Measurements from ENCODE around the gene TRPM8. TPM values are rescaled to one million over a fixed set of nuclear protein-coding genes. Genes with fewer than 3 reads are reported as not detected.

The TRPM8 gene
- total and polyA plus RNA-seq, 2 experiments from 2014 or later: 0.11 to 0.14 TPM

DNA sequence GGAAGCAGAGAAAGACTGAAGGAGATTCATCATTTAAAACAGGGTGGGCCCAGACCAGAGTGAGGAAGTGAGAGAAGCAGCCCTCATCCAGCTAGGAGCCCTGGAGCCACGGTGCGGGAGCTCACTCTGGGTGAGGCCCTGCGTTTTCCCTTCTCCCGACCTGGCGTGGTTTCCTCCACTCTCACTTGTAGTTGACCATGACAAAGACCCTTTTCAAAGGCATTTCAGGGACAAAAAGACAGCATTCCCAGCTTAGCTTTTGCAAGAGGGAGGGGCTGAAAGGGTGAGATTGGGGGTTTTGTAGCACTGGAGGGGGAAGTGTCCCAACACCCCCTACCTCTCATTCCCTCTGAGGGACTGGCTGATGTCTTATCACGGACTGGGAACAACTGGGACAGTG is 56.6 kb downstream of the TRPM8 start:
- no peak overlapping the region for H3K4me3 Mint-ChIP-seq
- no peak overlapping the region for H3K4me3 ChIP-seq
- DNase-seq (ENCODE audit: low spot score) (peak; percentile 13), ATAC-seq (peak; percentile 65)
- H3K27ac Mint-ChIP-seq: no peak overlapping the region
- H3K27me3 Mint-ChIP-seq (ENCODE audit: insufficient read depth, low read depth, poor library complexity): peaks cover 3% of the 10 kb centered on the region
- peaks cover 11% of the 10 kb centered on the region; the same call in 1 of the 3 replicates for H3K36me3 Mint-ChIP-seq (ENCODE audit: low read depth)
- H3K4me1 Mint-ChIP-seq: peaks cover 16% of the 10 kb centered on the region
- no peaks in the 10 kb centered on the region for H3F3A ChIP-seq (replicated peaks; ENCODE audit: low read depth)
- TF ChIP-seq STAT1 (IDR thresholded peaks at IDR 0.05; ENCODE audit: unreplicated experiment): no peak
- TF ChIP-seq ZNF331 (CRISPR knock-in tag; IDR thresholded peaks at IDR 0.05; ENCODE audit: low read depth): no peak
- TF ChIP-seq, protein P1, sequence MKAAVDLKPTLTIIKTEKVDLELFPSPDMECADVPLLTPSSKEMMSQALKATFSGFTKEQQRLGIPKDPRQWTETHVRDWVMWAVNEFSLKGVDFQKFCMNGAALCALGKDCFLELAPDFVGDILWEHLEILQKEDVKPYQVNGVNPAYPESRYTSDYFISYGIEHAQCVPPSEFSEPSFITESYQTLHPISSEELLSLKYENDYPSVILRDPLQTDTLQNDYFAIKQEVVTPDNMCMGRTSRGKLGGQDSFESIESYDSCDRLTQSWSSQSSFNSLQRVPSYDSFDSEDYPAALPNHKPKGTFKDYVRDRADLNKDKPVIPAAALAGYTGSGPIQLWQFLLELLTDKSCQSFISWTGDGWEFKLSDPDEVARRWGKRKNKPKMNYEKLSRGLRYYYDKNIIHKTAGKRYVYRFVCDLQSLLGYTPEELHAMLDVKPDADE (IDR thresholded peaks at IDR 0.05): no peak
- TF ChIP-seq EZH2phosphoT487 (IDR thresholded peaks at IDR 0.05; ENCODE audit: unreplicated experiment): no peak
- TF ChIP-seq, protein P2, sequence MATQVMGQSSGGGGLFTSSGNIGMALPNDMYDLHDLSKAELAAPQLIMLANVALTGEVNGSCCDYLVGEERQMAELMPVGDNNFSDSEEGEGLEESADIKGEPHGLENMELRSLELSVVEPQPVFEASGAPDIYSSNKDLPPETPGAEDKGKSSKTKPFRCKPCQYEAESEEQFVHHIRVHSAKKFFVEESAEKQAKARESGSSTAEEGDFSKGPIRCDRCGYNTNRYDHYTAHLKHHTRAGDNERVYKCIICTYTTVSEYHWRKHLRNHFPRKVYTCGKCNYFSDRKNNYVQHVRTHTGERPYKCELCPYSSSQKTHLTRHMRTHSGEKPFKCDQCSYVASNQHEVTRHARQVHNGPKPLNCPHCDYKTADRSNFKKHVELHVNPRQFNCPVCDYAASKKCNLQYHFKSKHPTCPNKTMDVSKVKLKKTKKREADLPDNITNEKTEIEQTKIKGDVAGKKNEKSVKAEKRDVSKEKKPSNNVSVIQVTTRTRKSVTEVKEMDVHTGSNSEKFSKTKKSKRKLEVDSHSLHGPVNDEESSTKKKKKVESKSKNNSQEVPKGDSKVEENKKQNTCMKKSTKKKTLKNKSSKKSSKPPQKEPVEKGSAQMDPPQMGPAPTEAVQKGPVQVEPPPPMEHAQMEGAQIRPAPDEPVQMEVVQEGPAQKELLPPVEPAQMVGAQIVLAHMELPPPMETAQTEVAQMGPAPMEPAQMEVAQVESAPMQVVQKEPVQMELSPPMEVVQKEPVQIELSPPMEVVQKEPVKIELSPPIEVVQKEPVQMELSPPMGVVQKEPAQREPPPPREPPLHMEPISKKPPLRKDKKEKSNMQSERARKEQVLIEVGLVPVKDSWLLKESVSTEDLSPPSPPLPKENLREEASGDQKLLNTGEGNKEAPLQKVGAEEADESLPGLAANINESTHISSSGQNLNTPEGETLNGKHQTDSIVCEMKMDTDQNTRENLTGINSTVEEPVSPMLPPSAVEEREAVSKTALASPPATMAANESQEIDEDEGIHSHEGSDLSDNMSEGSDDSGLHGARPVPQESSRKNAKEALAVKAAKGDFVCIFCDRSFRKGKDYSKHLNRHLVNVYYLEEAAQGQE (IDR thresholded peaks at IDR 0.05; ENCODE audit: unreplicated experiment): no peak
- TF ChIP-seq, protein P3, sequence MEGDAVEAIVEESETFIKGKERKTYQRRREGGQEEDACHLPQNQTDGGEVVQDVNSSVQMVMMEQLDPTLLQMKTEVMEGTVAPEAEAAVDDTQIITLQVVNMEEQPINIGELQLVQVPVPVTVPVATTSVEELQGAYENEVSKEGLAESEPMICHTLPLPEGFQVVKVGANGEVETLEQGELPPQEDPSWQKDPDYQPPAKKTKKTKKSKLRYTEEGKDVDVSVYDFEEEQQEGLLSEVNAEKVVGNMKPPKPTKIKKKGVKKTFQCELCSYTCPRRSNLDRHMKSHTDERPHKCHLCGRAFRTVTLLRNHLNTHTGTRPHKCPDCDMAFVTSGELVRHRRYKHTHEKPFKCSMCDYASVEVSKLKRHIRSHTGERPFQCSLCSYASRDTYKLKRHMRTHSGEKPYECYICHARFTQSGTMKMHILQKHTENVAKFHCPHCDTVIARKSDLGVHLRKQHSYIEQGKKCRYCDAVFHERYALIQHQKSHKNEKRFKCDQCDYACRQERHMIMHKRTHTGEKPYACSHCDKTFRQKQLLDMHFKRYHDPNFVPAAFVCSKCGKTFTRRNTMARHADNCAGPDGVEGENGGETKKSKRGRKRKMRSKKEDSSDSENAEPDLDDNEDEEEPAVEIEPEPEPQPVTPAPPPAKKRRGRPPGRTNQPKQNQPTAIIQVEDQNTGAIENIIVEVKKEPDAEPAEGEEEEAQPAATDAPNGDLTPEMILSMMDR (conservative IDR thresholded peaks at IDR 0.05; ENCODE audit: low read depth in 2 of 2): no peak
- no peak for TF ChIP-seq ZNF114 (CRISPR knock-in tag; IDR thresholded peaks at IDR 0.05)
- TF ChIP-seq JUNB (IDR thresholded peaks at IDR 0.05; ENCODE audit: unreplicated experiment): no peak
- no peaks in the 10 kb centered on the region for H4K20me1 ChIP-seq (replicated peaks; ENCODE audit: insufficient read depth)
- no peaks in the 10 kb centered on the region for H3K9me2 ChIP-seq (ENCODE audit: insufficient read depth)
- H3K79me2 ChIP-seq (replicated peaks; ENCODE audit: insufficient read depth): no peaks in the 10 kb centered on the region
- peaks cover 7% of the 10 kb centered on the region; the same call in 1 of the 2 replicates for H3K4me1 ChIP-seq (ENCODE audit: insufficient read depth)
- H3K4me2 ChIP-seq: peak overlapping the region; percentile 14; the same call in 1 of the 2 replicates
- no peaks in the 10 kb centered on the region for H3K27me3 ChIP-seq (ENCODE audit: insufficient read depth)
- H3K9me3 Mint-ChIP-seq: peaks cover 10% of the 10 kb centered on the region
- no peaks in the 10 kb centered on the region for H3K36me3 ChIP-seq (ENCODE audit: insufficient read depth)
- no peak overlapping the region for H3K27ac ChIP-seq (ENCODE audit: low read depth)
- H2AFZ ChIP-seq: peak overlapping the region; percentile 83; the same call in 1 of the 2 replicates

DNA sequence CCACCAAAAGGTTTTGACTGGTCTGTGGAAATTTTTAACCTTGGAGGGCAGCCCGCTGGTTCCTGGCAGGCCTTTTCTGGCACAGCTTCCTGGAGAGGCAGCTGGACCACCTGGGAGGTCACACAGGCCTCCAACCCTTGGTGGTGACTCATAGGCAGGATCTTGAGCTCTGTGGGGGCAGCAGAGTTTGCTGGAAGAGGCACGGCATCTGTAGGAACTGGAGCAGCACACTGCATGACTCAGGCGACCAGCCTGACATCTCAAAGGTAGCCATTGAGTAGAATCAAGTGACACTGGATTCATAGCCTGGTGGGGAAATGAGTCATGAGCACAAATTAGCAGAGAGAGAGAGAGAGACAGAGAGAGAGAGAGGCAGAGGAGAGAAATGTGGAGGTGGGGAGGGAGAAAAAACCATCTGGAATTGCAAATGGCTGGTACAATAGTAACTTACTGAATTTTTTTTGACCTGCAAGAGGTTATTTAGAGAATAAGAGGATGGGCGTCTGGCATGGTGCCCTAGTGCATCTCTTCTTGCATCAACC is 57.4 kb downstream of the TRPM8 start:
- Histone ChIP-seq H3K27ac (ENCODE audit: low read depth) (no peak overlapping the region), H3K4me2 (no peak overlapping the region), H3K79me2 (replicated peaks; ENCODE audit: insufficient read depth) (no peaks in the 10 kb centered on the region), H3K9me2 (ENCODE audit: insufficient read depth) (no peaks in the 10 kb centered on the region), H3K4me3 (no peak overlapping the region), H3K36me3 (ENCODE audit: insufficient read depth) (no peaks in the 10 kb centered on the region), H3K27me3 (ENCODE audit: insufficient read depth) (no peaks in the 10 kb centered on the region), H4K20me1 (replicated peaks; ENCODE audit: insufficient read depth) (no peaks in the 10 kb centered on the region), H2AFZ (no peak overlapping the region), H3F3A (replicated peaks; ENCODE audit: low read depth) (no peaks in the 10 kb centered on the region), H3K4me1 (ENCODE audit: insufficient read depth) (peaks cover 7% of the 10 kb centered on the region; the same call in 1 of the 2 replicates)
- Mint-ChIP-seq H3K36me3 (ENCODE audit: low read depth) (peaks cover 11% of the 10 kb centered on the region; the same call in 1 of the 3 replicates), H3K4me1 (peaks cover 16% of the 10 kb centered on the region), H3K27me3 (ENCODE audit: insufficient read depth, low read depth, poor library complexity) (peaks cover 3% of the 10 kb centered on the region), H3K27ac (no peak overlapping the region), H3K9me3 (peaks cover 10% of the 10 kb centered on the region), H3K4me3 (no peak overlapping the region)
- ATAC-seq (no peak), DNase-seq (ENCODE audit: low spot score) (no peak)
- TF ChIP-seq, protein P2 (IDR thresholded peaks at IDR 0.05; ENCODE audit: unreplicated experiment): no peak
- TF ChIP-seq EZH2phosphoT487 (IDR thresholded peaks at IDR 0.05; ENCODE audit: unreplicated experiment) (no peak), ZNF114 (CRISPR knock-in tag; IDR thresholded peaks at IDR 0.05) (no peak), ZNF331 (CRISPR knock-in tag; IDR thresholded peaks at IDR 0.05; ENCODE audit: low read depth) (no peak), CREB1 (CRISPR knock-in tag; IDR thresholded peaks at IDR 0.05; ENCODE audit: low read depth) (no peak)
- TF ChIP-seq, protein P1 (IDR thresholded peaks at IDR 0.05): no peak

Measured in GM23338 (cell line).